ENCODE measurements around the gene DONSON.
"Not testable (repeated sequence)": the region's sequence is repeated elsewhere in the genome, so short reads cannot be mapped to it uniquely, and the experiment has no call there.

DONSON gene

GRCh38 chr21:33586927-33587326 lies 1.6 kb downstream of the DONSON start:
- H3K4me1 ChIP-seq (ENCODE audit: control insufficient read depth, insufficient read depth, low read length): peaks cover 12% of the 10 kb centered on the region
- H3K9ac ChIP-seq (ENCODE audit: low read depth, low read length): no peak overlapping the region
- H3K4me3 ChIP-seq (ENCODE audit: low read depth, low read length): peak overlapping the region; percentile 63

DNA sequence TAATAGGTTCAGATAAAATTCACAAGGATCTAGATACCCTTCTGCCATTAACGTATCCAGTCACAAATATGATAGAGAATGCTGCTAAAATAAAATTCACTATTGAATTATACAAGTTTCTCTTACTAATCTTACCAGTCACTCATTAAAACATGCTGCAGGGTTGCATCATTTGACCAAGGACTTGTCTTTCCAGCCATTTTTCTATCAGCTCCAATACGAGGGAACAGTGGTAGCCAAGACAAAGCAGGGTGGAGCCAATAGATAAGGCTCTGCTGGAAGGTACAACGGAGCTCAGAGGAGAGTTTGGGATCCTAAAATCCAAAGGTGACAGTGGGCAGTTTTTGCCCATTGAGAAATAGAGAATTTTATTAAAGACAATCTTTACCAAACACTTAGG lies 4.0 kb downstream of the DONSON start:
- H3K9me3 ChIP-seq (ENCODE audit: control insufficient read depth, insufficient read depth, low read length): no peaks in the 10 kb centered on the region
- no peak overlapping the region for H3K4me3 ChIP-seq (ENCODE audit: low read depth, low read length)
- H3K4me1 ChIP-seq (ENCODE audit: control insufficient read depth, insufficient read depth, low read length): peaks cover 12% of the 10 kb centered on the region
- no peaks in the 10 kb centered on the region for H3K27me3 ChIP-seq (ENCODE audit: control insufficient read depth, insufficient read depth, low read length)
- H3K9ac ChIP-seq (ENCODE audit: low read depth, low read length): no peak overlapping the region
- peaks cover 3% of the 10 kb centered on the region for H3K36me3 ChIP-seq (ENCODE audit: control insufficient read depth, insufficient read depth, low read length)

More at GRCh38 chr21:33586927-33587326, 1.6 kb downstream of the DONSON start:
- Histone ChIP-seq H3K27me3 (ENCODE audit: control insufficient read depth, insufficient read depth, low read length) (no peaks in the 10 kb centered on the region), H3K36me3 (ENCODE audit: control insufficient read depth, insufficient read depth, low read length) (peaks cover 3% of the 10 kb centered on the region), H3K9me3 (ENCODE audit: control insufficient read depth, insufficient read depth, low read length) (no peaks in the 10 kb centered on the region)

- Histone ChIP-seq H3K27me3 (ENCODE audit: control insufficient read depth, insufficient read depth, low read length) (no peaks in the 10 kb centered on the region), H3K9ac (ENCODE audit: low read depth, low read length) (no peak overlapping the region), H3K9me3 (ENCODE audit: control insufficient read depth, insufficient read depth, low read length) (no peaks in the 10 kb centered on the region), H3K36me3 (ENCODE audit: control insufficient read depth, insufficient read depth, low read length) (peaks cover 3% of the 10 kb centered on the region), H3K4me1 (ENCODE audit: control insufficient read depth, insufficient read depth, low read length) (no peaks in the 10 kb centered on the region), H3K4me3 (ENCODE audit: low read depth, low read length) (no peak overlapping the region)
Measured at GRCh38 chr21:33578959-33579542, 9.4 kb downstream of the DONSON start.

- Histone ChIP-seq H3K27me3 (ENCODE audit: control insufficient read depth, insufficient read depth, low read length) (no peaks in the 10 kb centered on the region), H3K36me3 (ENCODE audit: control insufficient read depth, insufficient read depth, low read length) (peaks cover 7% of the 10 kb centered on the region), H3K9ac (ENCODE audit: low read depth, low read length) (no peak overlapping the region), H3K4me3 (ENCODE audit: low read depth, low read length) (no peak overlapping the region), H3K9me3 (ENCODE audit: control insufficient read depth, insufficient read depth, low read length) (no peaks in the 10 kb centered on the region), H3K4me1 (ENCODE audit: control insufficient read depth, insufficient read depth, low read length) (no peaks in the 10 kb centered on the region)
Measured at GRCh38 chr21:33578214-33578613, 10.3 kb downstream of the DONSON start.

DNA sequence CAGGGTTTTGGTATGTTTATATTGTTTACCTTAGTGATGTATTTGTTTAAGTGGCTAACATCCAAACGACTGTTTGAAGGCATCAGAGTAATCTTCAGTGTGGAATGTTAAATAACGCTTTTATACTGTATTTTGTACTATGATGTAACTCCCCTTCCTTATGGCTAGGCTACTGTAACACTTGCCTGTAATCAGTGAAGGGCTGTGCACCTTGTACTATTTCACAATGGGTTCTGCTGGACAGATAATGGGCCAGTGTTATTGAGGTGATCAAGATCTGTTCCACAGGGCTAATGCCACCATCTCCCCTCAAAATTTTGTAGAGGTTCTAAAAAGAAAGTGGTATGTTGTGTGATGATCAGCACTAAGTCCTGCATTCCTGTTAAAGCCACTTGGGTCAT lies 11.7 kb downstream of the DONSON start:
- not testable (repeated sequence) for H3K36me3 ChIP-seq (ENCODE audit: control insufficient read depth, insufficient read depth, low read length)

DNA sequence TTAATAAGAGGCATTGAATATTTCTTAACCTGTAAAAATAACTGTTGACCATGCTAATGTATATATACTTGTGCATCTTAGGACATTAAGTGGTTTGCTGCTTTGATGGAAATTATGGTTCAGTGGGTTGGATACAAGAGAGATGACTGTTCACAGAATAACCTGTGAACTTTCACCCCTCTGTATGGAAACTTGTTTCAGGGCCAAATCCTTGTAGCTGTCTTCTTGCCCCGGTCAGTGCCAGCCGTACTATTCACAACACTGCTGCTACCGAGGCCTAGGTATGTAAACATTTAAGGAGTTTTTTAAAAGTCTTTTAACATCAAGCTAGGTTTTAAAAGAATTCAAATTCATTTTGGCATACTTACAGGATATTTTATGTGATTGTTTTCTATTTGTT lies 16.1 kb downstream of the DONSON start:
- Histone ChIP-seq H3K4me1 (ENCODE audit: control insufficient read depth, insufficient read depth, low read length) (no peaks in the 10 kb centered on the region), H3K4me3 (ENCODE audit: low read depth, low read length) (no peak overlapping the region), H3K9me3 (ENCODE audit: control insufficient read depth, insufficient read depth, low read length) (no peaks in the 10 kb centered on the region), H3K9ac (ENCODE audit: low read depth, low read length) (no peak overlapping the region), H3K36me3 (ENCODE audit: control insufficient read depth, insufficient read depth, low read length) (peaks cover 7% of the 10 kb centered on the region), H3K27me3 (ENCODE audit: control insufficient read depth, insufficient read depth, low read length) (no peaks in the 10 kb centered on the region)

More for the DNA sequence above, 11.7 kb downstream of the DONSON start:
- H3K9me3 ChIP-seq (ENCODE audit: control insufficient read depth, insufficient read depth, low read length); H3K4me1 ChIP-seq (ENCODE audit: control insufficient read depth, insufficient read depth, low read length); H3K27me3 ChIP-seq (ENCODE audit: control insufficient read depth, insufficient read depth, low read length); H3K4me3 ChIP-seq (ENCODE audit: low read depth, low read length); H3K9ac ChIP-seq (ENCODE audit: low read depth, low read length): not testable (repeated sequence)

- peaks cover 7% of the 10 kb centered on the region for H3K36me3 ChIP-seq (ENCODE audit: control insufficient read depth, insufficient read depth, low read length)
Measured at GRCh38 chr21:33569991-33570390, 18.5 kb downstream of the DONSON start.

DNA sequence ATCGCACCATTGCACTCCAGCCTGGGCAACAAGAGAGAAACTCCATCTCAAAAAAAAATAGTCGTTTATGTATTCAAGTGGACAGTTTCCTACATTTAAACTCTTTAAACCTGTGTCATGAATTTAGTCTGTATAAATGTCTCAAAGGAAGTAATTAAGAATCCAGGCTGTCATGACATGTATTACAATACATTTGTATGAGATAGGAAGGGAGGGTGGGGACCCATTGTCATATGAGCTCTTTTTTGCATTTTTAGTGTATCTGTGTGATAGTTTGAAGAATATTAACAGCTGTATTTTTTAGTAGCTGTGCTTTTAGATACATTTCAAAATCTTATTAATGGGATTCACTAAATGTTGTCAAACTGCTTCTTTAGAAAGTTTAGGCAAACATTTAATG lies 20.0 kb downstream of the DONSON start:
- no peaks in the 10 kb centered on the region for H3K9me3 ChIP-seq (ENCODE audit: control insufficient read depth, insufficient read depth, low read length)

More at GRCh38 chr21:33569991-33570390, 18.5 kb downstream of the DONSON start:
- Histone ChIP-seq H3K4me3 (ENCODE audit: low read depth, low read length) (no peak overlapping the region), H3K27me3 (ENCODE audit: control insufficient read depth, insufficient read depth, low read length) (no peaks in the 10 kb centered on the region), H3K9ac (ENCODE audit: low read depth, low read length) (no peak overlapping the region), H3K9me3 (ENCODE audit: control insufficient read depth, insufficient read depth, low read length) (no peaks in the 10 kb centered on the region), H3K4me1 (ENCODE audit: control insufficient read depth, insufficient read depth, low read length) (no peaks in the 10 kb centered on the region)

GRCh38 chr21:33567914-33568313 lies 20.6 kb downstream of the DONSON start:
- Histone ChIP-seq H3K4me3 (ENCODE audit: low read depth, low read length) (no peak overlapping the region), H3K36me3 (ENCODE audit: control insufficient read depth, insufficient read depth, low read length) (no peaks in the 10 kb centered on the region), H3K9ac (ENCODE audit: low read depth, low read length) (no peak overlapping the region), H3K9me3 (ENCODE audit: control insufficient read depth, insufficient read depth, low read length) (no peaks in the 10 kb centered on the region), H3K4me1 (ENCODE audit: control insufficient read depth, insufficient read depth, low read length) (no peaks in the 10 kb centered on the region), H3K27me3 (ENCODE audit: control insufficient read depth, insufficient read depth, low read length) (no peaks in the 10 kb centered on the region)

More for the DNA sequence above, 20.0 kb downstream of the DONSON start:
- no peaks in the 10 kb centered on the region for H3K27me3 ChIP-seq (ENCODE audit: control insufficient read depth, insufficient read depth, low read length)
- no peaks in the 10 kb centered on the region for H3K36me3 ChIP-seq (ENCODE audit: control insufficient read depth, insufficient read depth, low read length)
- no peak overlapping the region for H3K9ac ChIP-seq (ENCODE audit: low read depth, low read length)
- no peaks in the 10 kb centered on the region for H3K4me1 ChIP-seq (ENCODE audit: control insufficient read depth, insufficient read depth, low read length)
- no peak overlapping the region for H3K4me3 ChIP-seq (ENCODE audit: low read depth, low read length)

DNA sequence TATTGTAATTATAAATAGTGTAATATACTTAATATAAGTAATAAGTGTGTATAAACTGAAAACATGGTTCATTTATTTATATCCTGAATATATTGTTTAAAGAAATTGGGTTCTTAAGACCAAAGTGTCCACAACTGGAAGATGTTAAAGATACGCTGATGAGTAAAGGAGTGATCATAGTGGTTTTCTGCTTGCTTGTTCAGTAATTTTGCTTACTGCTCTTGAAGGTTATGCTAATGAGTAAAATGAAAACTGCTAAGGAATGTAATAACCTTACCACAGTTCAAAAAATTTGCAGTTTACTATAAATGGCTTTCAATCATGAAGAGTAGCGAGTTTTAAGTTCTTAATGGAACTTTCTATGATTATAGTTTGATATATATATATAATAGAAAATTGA lies 22.0 kb downstream of the DONSON start:
- Histone ChIP-seq H3K9ac (ENCODE audit: low read depth, low read length) (no peak overlapping the region), H3K36me3 (ENCODE audit: control insufficient read depth, insufficient read depth, low read length) (no peaks in the 10 kb centered on the region), H3K4me3 (ENCODE audit: low read depth, low read length) (no peak overlapping the region), H3K9me3 (ENCODE audit: control insufficient read depth, insufficient read depth, low read length) (no peaks in the 10 kb centered on the region), H3K27me3 (ENCODE audit: control insufficient read depth, insufficient read depth, low read length) (no peaks in the 10 kb centered on the region), H3K4me1 (ENCODE audit: control insufficient read depth, insufficient read depth, low read length) (no peaks in the 10 kb centered on the region)

- Histone ChIP-seq H3K9me3 (ENCODE audit: control insufficient read depth, insufficient read depth, low read length) (no peaks in the 10 kb centered on the region), H3K36me3 (ENCODE audit: control insufficient read depth, insufficient read depth, low read length) (peaks cover 25% of the 10 kb centered on the region)
Measured at GRCh38 chr21:33562389-33562788, 26.1 kb downstream of the DONSON start.

GRCh38 chr21:33561373-33561772 lies 27.1 kb downstream of the DONSON start:
- Histone ChIP-seq H3K36me3 (ENCODE audit: control insufficient read depth, insufficient read depth, low read length) (peaks cover 27% of the 10 kb centered on the region), H3K4me3 (ENCODE audit: low read depth, low read length) (no peak overlapping the region), H3K9ac (ENCODE audit: low read depth, low read length) (no peak overlapping the region), H3K27me3 (ENCODE audit: control insufficient read depth, insufficient read depth, low read length) (no peaks in the 10 kb centered on the region), H3K4me1 (ENCODE audit: control insufficient read depth, insufficient read depth, low read length) (no peaks in the 10 kb centered on the region), H3K9me3 (ENCODE audit: control insufficient read depth, insufficient read depth, low read length) (no peaks in the 10 kb centered on the region)

More at GRCh38 chr21:33562389-33562788, 26.1 kb downstream of the DONSON start:
- Histone ChIP-seq H3K9ac (ENCODE audit: low read depth, low read length) (no peak overlapping the region), H3K4me3 (ENCODE audit: low read depth, low read length) (no peak overlapping the region), H3K4me1 (ENCODE audit: control insufficient read depth, insufficient read depth, low read length) (no peaks in the 10 kb centered on the region), H3K27me3 (ENCODE audit: control insufficient read depth, insufficient read depth, low read length) (no peaks in the 10 kb centered on the region)

Data from iPS-15b (cell line).